Non-pigmented ciliary epithelial cell (primary cell): ENCODE measurements around the gene JAK2.
"Not testable (repeated sequence)": the region's sequence is repeated elsewhere in the genome, so short reads cannot be mapped to it uniquely, and the experiment has no call there.

Experiments used
- DNase-seq: peaks from one replicate; pipeline ENCODE4 v3.0.0-alpha.2; 2010; ENCODE audit warnings: low read depth

The JAK2 gene

GRCh38 chr9:4980086-4980727 is 4.9 kb upstream of the JAK2 start:
- DNase-seq, result no peak

GRCh38 chr9:4982721-4983482 is 2.2 kb upstream of the JAK2 start:
- DNase-seq, result no peak

GRCh38 chr9:4983601-4984165 is 1.4 kb upstream of the JAK2 start:
- DNase-seq, result no peak

GRCh38 chr9:4984171-4984620 is 876 bp upstream of the JAK2 start:
- no peak for DNase-seq

- DNase-seq, result no peak
Observed at GRCh38 chr9:4985386-4986266, 554 bp downstream of the JAK2 start.

- DNase-seq, result no peak
Observed at GRCh38 chr9:4986296-4986695, 1.2 kb downstream of the JAK2 start.

- no peak for DNase-seq
Observed at GRCh38 chr9:4986783-4987182, 1.7 kb downstream of the JAK2 start.

- no peak for DNase-seq
Observed at GRCh38 chr9:4987961-4988421, 2.9 kb downstream of the JAK2 start.

GRCh38 chr9:4992872-4993271 is 7.8 kb downstream of the JAK2 start:
- no peak for DNase-seq

GRCh38 chr9:4994166-4994890 is 9.3 kb downstream of the JAK2 start:
- no peak for DNase-seq

- DNase-seq, result no peak
Observed at GRCh38 chr9:4997196-4997595, 12.1 kb downstream of the JAK2 start.

GRCh38 chr9:4997631-4998030 is 12.6 kb downstream of the JAK2 start:
- no peak for DNase-seq

GRCh38 chr9:5002811-5003210 is 17.7 kb downstream of the JAK2 start:
- DNase-seq, result no peak

GRCh38 chr9:5004481-5004880 is 19.4 kb downstream of the JAK2 start:
- DNase-seq, result no peak

GRCh38 chr9:5008202-5008601 is 23.1 kb downstream of the JAK2 start:
- DNase-seq, result no peak

- DNase-seq, result no peak
Observed at GRCh38 chr9:5013374-5013773, 28.3 kb downstream of the JAK2 start.

- DNase-seq, result no peak
Observed at GRCh38 chr9:5015934-5016333, 30.9 kb downstream of the JAK2 start.

- DNase-seq, result no peak
Observed at GRCh38 chr9:5025416-5025815, 40.3 kb downstream of the JAK2 start.

GRCh38 chr9:5031941-5032340 is 46.9 kb downstream of the JAK2 start:
- DNase-seq, result not testable (repeated sequence)

GRCh38 chr9:5040730-5041389 is 55.8 kb downstream of the JAK2 start:
- no peak for DNase-seq
